BJ (cell line): ENCODE measurements around the gene CXXC5. TPM values are rescaled to one million over a fixed set of nuclear protein-coding genes. Genes with fewer than 3 reads are reported as not detected.

ENCODE experiments used
- CTCF ChIA-PET: fragments of 350-600 bp; formaldehyde crosslinking; extraction: SDS; loops from one replicate; lab custom pipeline; 2021; ENCODE audit warnings: antibody characterized with exemption, inconsistent platforms; lab: Yijun Ruan, JAX
- POLR2A ChIA-PET: fragments of 300-600 bp; sonication (Branson Sonifier 250); formaldehyde crosslinking; extraction: SDS; loops from one replicate; lab custom pipeline; 2021; ENCODE audit warnings: antibody characterized with exemption; lab: Charles Lee
- DNase-seq: peaks from one replicate; pipeline ENCODE4 v3.0.0-alpha.2; 2011; ENCODE audit warnings: low read depth
- H3K27me3 ChIP-seq: 2 replicates; pipeline ENCODE4 v1.6.0; 2011; ENCODE audit warnings: low read length; ENCODE audit not compliant: control insufficient read depth, insufficient read depth
- H3K36me3 ChIP-seq: 2 replicates; pipeline ENCODE4 v1.5.1; 2011; ENCODE audit warnings: low read length; ENCODE audit not compliant: control insufficient read depth, insufficient read depth
- H3K4me3 ChIP-seq: 2 replicates; pipeline ENCODE4 v1.5.1; 2011; ENCODE audit warnings: low read depth, mild to moderate bottlenecking, control low read depth, low read length
- polyA plus RNA-seq: library from polyadenylated mRNA; depleted of rRNA; stranded (reverse); fragments of >200 nt; gene quantifications from 2 replicates; pipeline ENCODE4 v1.2.3, GENCODE V29; 2011
- TF ChIP-seq, protein P1 (sequence below): IDR thresholded peaks from 2 replicates; pipeline ENCODE4 v1.5.1; 2011; ENCODE audit warnings: low read depth, mild to moderate bottlenecking, control low read depth, inconsistent platforms, low read length, moderate library complexity; ENCODE audit not compliant: insufficient read depth

CXXC5 gene
- polyA plus RNA-seq, 1 experiment, result 50.4 TPM

DNA sequence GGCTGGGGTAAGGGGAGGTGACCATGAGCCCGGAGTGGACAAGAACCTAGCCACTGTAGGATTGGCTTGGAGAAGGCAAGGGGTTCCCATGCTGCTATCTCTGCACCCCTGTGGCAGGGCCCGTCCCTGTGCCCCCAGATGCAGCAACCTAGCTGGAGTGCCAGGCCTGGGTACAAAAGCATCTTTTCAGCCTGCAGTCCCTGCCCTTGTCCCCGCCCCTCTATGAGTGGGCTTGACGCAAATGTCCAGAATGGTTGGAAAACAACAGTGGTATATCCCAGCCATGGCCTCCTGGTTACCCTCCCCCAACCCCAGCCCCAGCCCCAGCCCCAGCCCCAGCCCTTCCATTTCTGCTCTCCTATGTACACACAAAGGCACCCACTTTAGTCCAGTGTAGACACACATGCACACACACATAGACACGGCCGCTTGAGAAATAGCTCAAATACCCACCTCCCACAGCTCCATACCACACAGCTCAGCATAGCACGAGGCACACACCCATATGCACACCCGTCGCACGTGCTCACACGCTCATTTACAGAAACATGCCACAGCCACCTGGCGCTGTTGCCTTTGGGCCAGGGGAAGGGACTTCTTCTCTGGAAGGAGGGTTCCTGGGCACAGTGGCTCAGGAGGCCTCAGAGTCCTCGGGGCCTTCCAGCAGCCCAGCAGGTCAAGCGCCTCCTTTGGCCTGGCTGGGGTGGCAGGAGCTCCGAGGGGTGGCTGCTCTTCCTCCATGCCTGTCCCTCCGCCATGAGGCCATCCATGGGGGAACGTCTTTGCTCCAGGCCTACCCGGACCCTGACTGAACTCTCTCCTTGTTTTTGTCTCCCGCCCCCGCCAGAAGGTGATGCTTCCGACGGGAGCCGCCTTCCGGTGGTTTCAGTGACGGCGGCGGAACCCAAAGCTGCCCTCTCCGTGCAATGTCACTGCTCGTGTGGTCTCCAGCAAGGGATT is 34.1 kb downstream of the CXXC5 start:
- ChIA-PET CTCF (interaction anchor here (1.0 to 1.3 kb wide), 3 partner anchors 14 to 93 kb away, joined by 3 to 4 read pairs (median 3); no protein-coding TSS in a partner anchor), POLR2A (no interaction called here)
- Histone ChIP-seq H3K27me3 (no peaks in the 10 kb centered on the region), H3K36me3 (peaks cover 22% of the 10 kb centered on the region), H3K4me3 (no peak overlapping the region)
- DNase-seq, result no peak
- TF ChIP-seq, protein P1, sequence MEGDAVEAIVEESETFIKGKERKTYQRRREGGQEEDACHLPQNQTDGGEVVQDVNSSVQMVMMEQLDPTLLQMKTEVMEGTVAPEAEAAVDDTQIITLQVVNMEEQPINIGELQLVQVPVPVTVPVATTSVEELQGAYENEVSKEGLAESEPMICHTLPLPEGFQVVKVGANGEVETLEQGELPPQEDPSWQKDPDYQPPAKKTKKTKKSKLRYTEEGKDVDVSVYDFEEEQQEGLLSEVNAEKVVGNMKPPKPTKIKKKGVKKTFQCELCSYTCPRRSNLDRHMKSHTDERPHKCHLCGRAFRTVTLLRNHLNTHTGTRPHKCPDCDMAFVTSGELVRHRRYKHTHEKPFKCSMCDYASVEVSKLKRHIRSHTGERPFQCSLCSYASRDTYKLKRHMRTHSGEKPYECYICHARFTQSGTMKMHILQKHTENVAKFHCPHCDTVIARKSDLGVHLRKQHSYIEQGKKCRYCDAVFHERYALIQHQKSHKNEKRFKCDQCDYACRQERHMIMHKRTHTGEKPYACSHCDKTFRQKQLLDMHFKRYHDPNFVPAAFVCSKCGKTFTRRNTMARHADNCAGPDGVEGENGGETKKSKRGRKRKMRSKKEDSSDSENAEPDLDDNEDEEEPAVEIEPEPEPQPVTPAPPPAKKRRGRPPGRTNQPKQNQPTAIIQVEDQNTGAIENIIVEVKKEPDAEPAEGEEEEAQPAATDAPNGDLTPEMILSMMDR, result no peak

DNA sequence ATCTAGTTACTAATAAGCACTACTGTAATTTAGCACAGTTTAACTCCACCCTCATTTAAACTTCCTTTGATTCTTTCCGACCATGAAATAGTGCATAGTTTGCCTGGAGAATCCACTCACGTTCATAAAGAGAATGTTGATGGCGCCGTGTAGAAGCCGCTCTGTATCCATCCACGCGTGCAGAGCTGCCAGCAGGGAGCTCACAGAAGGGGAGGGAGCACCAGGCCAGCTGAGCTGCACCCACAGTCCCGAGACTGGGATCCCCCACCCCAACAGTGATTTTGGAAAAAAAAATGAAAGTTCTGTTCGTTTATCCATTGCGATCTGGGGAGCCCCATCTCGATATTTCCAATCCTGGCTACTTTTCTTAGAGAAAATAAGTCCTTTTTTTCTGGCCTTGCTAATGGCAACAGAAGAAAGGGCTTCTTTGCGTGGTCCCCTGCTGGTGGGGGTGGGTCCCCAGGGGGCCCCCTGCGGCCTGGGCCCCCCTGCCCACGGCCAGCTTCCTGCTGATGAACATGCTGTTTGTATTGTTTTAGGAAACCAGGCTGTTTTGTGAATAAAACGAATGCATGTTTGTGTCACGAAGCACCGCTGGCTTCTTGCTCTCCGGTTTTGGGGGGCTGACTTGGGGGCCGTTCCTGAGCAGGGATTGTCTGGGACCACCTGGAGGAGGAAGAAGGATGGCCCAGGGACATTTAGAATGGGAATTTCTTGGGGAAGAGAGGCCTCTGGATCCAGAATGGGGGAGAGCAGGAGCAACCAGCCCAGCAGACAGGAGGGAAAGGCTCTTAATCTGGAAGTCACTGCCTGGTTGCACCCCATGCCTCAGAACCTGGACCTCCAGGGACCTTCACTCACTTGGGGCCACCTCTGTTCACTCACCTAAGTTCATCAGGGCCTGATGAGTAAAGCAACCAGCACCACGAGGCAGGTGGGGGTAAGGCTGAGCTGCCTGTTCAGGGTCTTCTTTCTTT is 35.4 kb downstream of the CXXC5 start:
- peaks cover 22% of the 10 kb centered on the region for H3K36me3 ChIP-seq
- TF ChIP-seq, protein P1, result no peak
- ChIA-PET POLR2A (no interaction called here), CTCF (interaction anchor here (0.9 to 3.2 kb wide), 3 partner anchors 10 to 82 kb away, joined by 4 to 20 read pairs (median 4); no protein-coding TSS in a partner anchor)
- DNase-seq, result no peak
- H3K4me3 ChIP-seq, result no peak overlapping the region
- H3K27me3 ChIP-seq, result no peaks in the 10 kb centered on the region

GRCh38 chr5:139684350-139684880 is 36.3 kb downstream of the CXXC5 start:
- Histone ChIP-seq H3K4me3 (no peak overlapping the region), H3K27me3 (no peaks in the 10 kb centered on the region), H3K36me3 (peaks cover 22% of the 10 kb centered on the region)
- ChIA-PET POLR2A (no interaction called here), CTCF (interaction anchor here (0.9 to 3.2 kb wide), 3 partner anchors 9 to 81 kb away, joined by 4 to 20 read pairs (median 4); no protein-coding TSS in a partner anchor)
- DNase-seq, result no peak
- TF ChIP-seq, protein P1, result no peak

GRCh38 chr5:139684881-139685749 is 37.0 kb downstream of the CXXC5 start:
- no peak for DNase-seq
- Histone ChIP-seq H3K4me3 (no peak overlapping the region), H3K36me3 (peaks cover 22% of the 10 kb centered on the region), H3K27me3 (no peaks in the 10 kb centered on the region)
- TF ChIP-seq, protein P1, result peak; percentile 9; the same call in 1 of the 2 replicates
- ChIA-PET CTCF (interaction anchor here (1.4 to 3.2 kb wide), 3 partner anchors 8 to 81 kb away, joined by 4 to 20 read pairs (median 9); no protein-coding TSS in a partner anchor), POLR2A (no interaction called here)
